Suppressor macrophage (primary cell): Measurements from ENCODE around the gene OR51E2.
"Not testable (repeated sequence)": the region's sequence is repeated elsewhere in the genome, so short reads cannot be mapped to it uniquely, and the experiment has no call there.

Experiments
- DNase-seq, 4 experiments: peaks; one replicate each; pipeline ENCODE4 v3.0.0-alpha.2; 2020 to 2022
- total RNA-seq, 17 experiments: gene quantifications; one replicate each; lab custom pipeline; 2026; ENCODE audit warnings: mixed read lengths in 6 of 17, inconsistent platforms in 3 of 17; lab: John Stamatoyannopoulos, UW

OR51E2 gene
- total RNA-seq, result 0 to 1.5 (median 0) reads per million in 17 experiments

- DNase-seq, result no peak
Measured at GRCh38 chr11:4697585-4697984, at the start of gene OR51E2. TSS of gene OR51E2 (minus strand) at chr11:4697853. CDS start at chr11:4682711, 15,142 bp downstream.

- DNase-seq, result no peak
Measured at GRCh38 chr11:4740735-4741134, 43.1 kb upstream of the OR51E2 start.

GRCh38 chr11:4727171-4727570 lies 29.5 kb upstream of the OR51E2 start:
- no peak for DNase-seq

- not testable (repeated sequence) for DNase-seq
Measured at GRCh38 chr11:4722616-4723534, 25.2 kb upstream of the OR51E2 start.

GRCh38 chr11:4714300-4714699 lies 16.6 kb upstream of the OR51E2 start:
- no peak for DNase-seq

- DNase-seq, result no peak
Measured at GRCh38 chr11:4713241-4713640, 15.6 kb upstream of the OR51E2 start.

- no peak for DNase-seq
Measured at GRCh38 chr11:4704790-4705334, 7.2 kb upstream of the OR51E2 start.

- no peak for DNase-seq
Measured at GRCh38 chr11:4704054-4704789, 6.6 kb upstream of the OR51E2 start, which contains the start of gene MMP26. TSS of gene MMP26 (plus strand) at chr11:4704784.

- no peak for DNase-seq
Measured at GRCh38 chr11:4700436-4700820, 2.8 kb upstream of the OR51E2 start.

GRCh38 chr11:4699697-4700435 lies 2.2 kb upstream of the OR51E2 start:
- no peak for DNase-seq

GRCh38 chr11:4695442-4695841 lies 2.2 kb downstream of the OR51E2 start:
- no peak for DNase-seq

- no peak for DNase-seq
Measured at GRCh38 chr11:4684631-4685285, 12.9 kb downstream of the OR51E2 start.

GRCh38 chr11:4682623-4683419 lies 14.8 kb downstream of the OR51E2 start:
- no peak for DNase-seq

GRCh38 chr11:4680341-4680740 lies 17.3 kb downstream of the OR51E2 start:
- no peak for DNase-seq

- no peak for DNase-seq
Measured at GRCh38 chr11:4677948-4678347, 19.7 kb downstream of the OR51E2 start.

- no peak for DNase-seq
Measured at GRCh38 chr11:4673781-4674180, 23.9 kb downstream of the OR51E2 start.

- DNase-seq, result no peak
Measured at GRCh38 chr11:4672470-4672869, 25.2 kb downstream of the OR51E2 start.

GRCh38 chr11:4671741-4672140 lies 25.9 kb downstream of the OR51E2 start:
- DNase-seq, result no peak

- no peak for DNase-seq
Measured at GRCh38 chr11:4665424-4665823, 32.2 kb downstream of the OR51E2 start.

- no peak for DNase-seq
Measured at GRCh38 chr11:4664786-4665185, 32.9 kb downstream of the OR51E2 start.

GRCh38 chr11:4664183-4664582 lies 33.5 kb downstream of the OR51E2 start:
- no peak for DNase-seq
